Measurements from ENCODE around the gene GAD1. TPM values are rescaled to one million over a fixed set of nuclear protein-coding genes. Genes with fewer than 3 reads are reported as not detected.
A peak's percentile ranks its signal among the peaks of the same experiment; 100 is the strongest.

Gene GAD1
- polyA plus RNA-seq, 1 donor from 2014 or later, result 56.3 TPM

- Histone ChIP-seq H3K27me3 (ENCODE audit: insufficient read depth, low read depth, low read length) (no peaks in the 10 kb centered on the region), H3K4me3 (ENCODE audit: low read length) (no peak overlapping the region), H3K79me2 (replicated peaks; ENCODE audit: insufficient read depth, low read length) (no peaks in the 10 kb centered on the region), H3F3A (ENCODE audit: insufficient read depth, low read length, poor library complexity, severe bottlenecking) (no peaks in the 10 kb centered on the region), H3K36me3 (ENCODE audit: insufficient read depth, low read length) (no peaks in the 10 kb centered on the region), H3K4me2 (ENCODE audit: low read length) (no peak overlapping the region), H2AFZ (ENCODE audit: low read depth, low read length) (no peak overlapping the region), H3K9me3 (ENCODE audit: low read length) (no peaks in the 10 kb centered on the region), H3K9me2 (ENCODE audit: insufficient read depth, low read length) (no peaks in the 10 kb centered on the region), H3K9ac (ENCODE audit: low read length) (no peak overlapping the region), H3K27ac (ENCODE audit: low read length) (no peak overlapping the region), H4K20me1 (ENCODE audit: insufficient read depth) (no peaks in the 10 kb centered on the region)
- TF ChIP-seq CTCF (IDR thresholded peaks at IDR 0.05; ENCODE audit: poor library complexity, severe bottlenecking) (no peak), POLR2AphosphoS5 (IDR thresholded peaks at IDR 0.05) (no peak), EZH2 (IDR thresholded peaks at IDR 0.05; ENCODE audit: borderline replicate concordance, insufficient read depth, low read length, poor library complexity, severe bottlenecking) (no peak), SMC3 (conservative IDR thresholded peaks at IDR 0.05; ENCODE audit: poor library complexity) (no peak), MXI1 (conservative IDR thresholded peaks at IDR 0.05; ENCODE audit: poor library complexity, severe bottlenecking) (no peak), REST (IDR thresholded peaks at IDR 0.05; ENCODE audit: borderline replicate concordance) (no peak), RAD21 (conservative IDR thresholded peaks at IDR 0.05) (no peak), TAF1 (IDR thresholded peaks at IDR 0.05; ENCODE audit: low read depth) (no peak), EP300 (conservative IDR thresholded peaks at IDR 0.05; ENCODE audit: poor library complexity, severe bottlenecking) (no peak)
These were observed 10.1 kb upstream of the GAD1 start for GRCh38 chr2:170806548-170806947.

GRCh38 chr2:170812710-170813600 lies 3.7 kb upstream of the GAD1 start:
- TF ChIP-seq POLR2AphosphoS5 (IDR thresholded peaks at IDR 0.05), result no peak
- no peak for TF ChIP-seq MXI1 (conservative IDR thresholded peaks at IDR 0.05; ENCODE audit: poor library complexity, severe bottlenecking)
- TF ChIP-seq EP300 (conservative IDR thresholded peaks at IDR 0.05; ENCODE audit: poor library complexity, severe bottlenecking), result no peak
- no peak for TF ChIP-seq REST (IDR thresholded peaks at IDR 0.05; ENCODE audit: borderline replicate concordance)
- TF ChIP-seq TAF1 (IDR thresholded peaks at IDR 0.05; ENCODE audit: low read depth), result no peak
- peak; percentile 95 for TF ChIP-seq RAD21 (conservative IDR thresholded peaks at IDR 0.05)
- no peak for TF ChIP-seq EZH2 (IDR thresholded peaks at IDR 0.05; ENCODE audit: borderline replicate concordance, insufficient read depth, low read length, poor library complexity, severe bottlenecking)
- peak; percentile 93 for TF ChIP-seq CTCF (IDR thresholded peaks at IDR 0.05; ENCODE audit: poor library complexity, severe bottlenecking)
- peak; percentile 99 for TF ChIP-seq SMC3 (conservative IDR thresholded peaks at IDR 0.05; ENCODE audit: poor library complexity)
- Histone ChIP-seq H4K20me1 (ENCODE audit: insufficient read depth) (no peaks in the 10 kb centered on the region), H3K4me3 (ENCODE audit: low read length) (peak overlapping the region; percentile 80), H3F3A (ENCODE audit: insufficient read depth, low read length, poor library complexity, severe bottlenecking) (no peaks in the 10 kb centered on the region), H3K9me3 (ENCODE audit: low read length) (no peaks in the 10 kb centered on the region), H3K36me3 (ENCODE audit: insufficient read depth, low read length) (no peaks in the 10 kb centered on the region), H3K9me2 (ENCODE audit: insufficient read depth, low read length) (no peaks in the 10 kb centered on the region), H2AFZ (ENCODE audit: low read depth, low read length) (no peak overlapping the region), H3K27ac (ENCODE audit: low read length) (peak overlapping the region; percentile 15), H3K27me3 (ENCODE audit: insufficient read depth, low read depth, low read length) (peaks cover 52% of the 10 kb centered on the region), H3K4me2 (ENCODE audit: low read length) (no peak overlapping the region), H3K9ac (ENCODE audit: low read length) (peak overlapping the region; percentile 50), H3K79me2 (replicated peaks; ENCODE audit: insufficient read depth, low read length) (no peaks in the 10 kb centered on the region)
